ENCODE results near the gene TSPOAP1.

The TSPOAP1 gene

DNA sequence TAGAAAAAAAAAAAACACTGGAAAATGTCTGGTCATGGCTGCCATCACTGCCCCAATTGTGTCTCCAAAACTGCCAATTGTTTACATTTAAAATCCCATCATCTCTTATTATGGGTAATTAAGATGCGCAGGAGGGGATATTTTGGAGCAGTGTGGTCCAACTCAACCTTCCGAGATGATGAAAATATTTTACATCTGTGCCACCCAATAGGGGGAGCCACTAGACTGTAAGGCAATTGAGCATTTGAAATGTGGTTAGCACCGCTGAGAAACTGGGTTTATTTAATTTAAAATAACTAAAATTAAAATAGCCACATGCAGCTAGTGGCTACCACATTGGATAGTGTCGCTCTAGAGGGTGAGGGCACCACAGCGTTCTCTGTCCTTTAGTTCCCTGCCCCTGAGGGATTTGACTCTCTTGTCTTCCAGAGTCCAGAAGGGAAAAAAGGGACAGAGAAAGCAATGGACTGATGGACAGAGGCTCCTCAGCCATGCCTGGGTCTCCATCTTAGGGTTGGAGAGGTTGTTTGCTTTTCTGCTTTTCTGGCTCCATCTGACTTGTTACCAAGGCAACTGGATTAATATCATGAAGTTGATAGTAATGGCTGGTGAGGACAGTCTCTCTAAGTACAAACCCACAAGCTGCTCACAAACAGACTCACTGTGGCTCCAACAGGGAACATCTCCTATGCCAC is 51.3 kb downstream of the TSPOAP1 start:
- no peak for DNase-seq (ENCODE audit: low read depth in 2 of 2)

- DNase-seq (ENCODE audit: low read depth in 2 of 2), result no peak
Measured at GRCh38 chr17:58276423-58276822, 52.2 kb downstream of the TSPOAP1 start.

DNA sequence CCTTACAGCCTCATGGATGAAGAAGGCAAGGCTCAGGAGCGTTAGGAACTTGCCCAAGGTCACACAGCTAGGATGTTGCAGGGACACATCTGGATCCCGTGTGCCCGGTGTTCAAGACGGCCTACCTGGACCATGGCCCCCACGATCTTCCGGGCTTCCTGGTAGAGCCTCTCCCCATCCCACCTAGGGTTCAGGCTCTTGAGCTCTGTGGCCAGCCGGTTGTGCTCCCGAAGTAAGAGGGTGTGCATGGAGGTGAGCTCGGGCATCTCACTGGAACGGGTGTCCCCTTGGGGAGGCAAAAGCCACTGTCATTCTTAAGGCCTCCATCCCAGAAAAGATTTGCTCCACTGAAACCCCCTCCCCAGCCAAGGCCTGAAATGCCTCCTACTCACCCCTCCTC is 53.2 kb downstream of the TSPOAP1 start:
- DNase-seq (ENCODE audit: low read depth in 2 of 2), result no peak

- DNase-seq (ENCODE audit: low read depth in 2 of 2), result no peak
Measured at GRCh38 chr17:58273453-58274104, 55.0 kb downstream of the TSPOAP1 start.

DNA sequence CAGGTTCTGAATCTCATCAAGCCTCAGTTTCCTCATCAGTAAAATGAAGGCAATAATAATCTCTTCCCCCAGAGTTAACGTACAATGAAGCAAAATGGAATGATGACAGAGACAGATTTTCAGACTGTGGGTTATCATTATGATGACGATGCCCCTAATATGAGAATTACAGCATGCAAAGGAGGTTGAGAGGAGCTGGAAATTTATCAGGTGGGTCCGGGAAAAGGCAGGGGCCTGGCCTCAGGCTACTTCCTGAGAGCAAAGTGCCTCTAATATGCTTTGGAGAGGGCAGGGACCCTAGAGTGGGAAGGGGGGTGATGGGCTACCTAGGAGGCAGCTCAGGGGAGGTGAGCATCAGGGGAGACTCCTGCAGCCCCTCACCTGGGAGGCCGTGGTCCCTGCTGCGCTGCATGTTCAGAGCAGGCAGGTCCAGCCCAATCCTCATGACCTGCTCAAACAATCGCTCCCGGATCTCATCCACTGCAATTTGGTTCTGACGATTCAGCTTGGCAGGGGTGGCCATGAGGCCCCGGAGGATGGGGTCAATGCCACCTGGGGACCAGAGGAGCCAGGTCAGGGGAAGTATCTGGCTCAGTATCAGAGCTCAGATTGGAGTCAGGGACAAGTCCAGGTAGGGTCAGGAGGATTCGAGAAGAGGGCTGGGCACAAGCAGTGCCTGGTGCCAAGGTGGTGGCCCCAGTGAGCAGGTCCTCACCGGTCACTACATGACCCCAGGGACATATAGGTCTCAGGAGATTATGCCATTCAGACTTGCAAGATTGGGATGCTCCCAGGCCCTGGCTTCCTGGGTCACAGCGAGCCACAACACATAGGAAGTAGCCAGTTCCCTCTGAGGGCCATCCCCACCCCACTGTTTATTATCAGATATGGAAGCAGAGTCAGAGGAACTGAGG is 56.0 kb downstream of the TSPOAP1 start:
- DNase-seq (ENCODE audit: low read depth in 2 of 2), result no peak

DNA sequence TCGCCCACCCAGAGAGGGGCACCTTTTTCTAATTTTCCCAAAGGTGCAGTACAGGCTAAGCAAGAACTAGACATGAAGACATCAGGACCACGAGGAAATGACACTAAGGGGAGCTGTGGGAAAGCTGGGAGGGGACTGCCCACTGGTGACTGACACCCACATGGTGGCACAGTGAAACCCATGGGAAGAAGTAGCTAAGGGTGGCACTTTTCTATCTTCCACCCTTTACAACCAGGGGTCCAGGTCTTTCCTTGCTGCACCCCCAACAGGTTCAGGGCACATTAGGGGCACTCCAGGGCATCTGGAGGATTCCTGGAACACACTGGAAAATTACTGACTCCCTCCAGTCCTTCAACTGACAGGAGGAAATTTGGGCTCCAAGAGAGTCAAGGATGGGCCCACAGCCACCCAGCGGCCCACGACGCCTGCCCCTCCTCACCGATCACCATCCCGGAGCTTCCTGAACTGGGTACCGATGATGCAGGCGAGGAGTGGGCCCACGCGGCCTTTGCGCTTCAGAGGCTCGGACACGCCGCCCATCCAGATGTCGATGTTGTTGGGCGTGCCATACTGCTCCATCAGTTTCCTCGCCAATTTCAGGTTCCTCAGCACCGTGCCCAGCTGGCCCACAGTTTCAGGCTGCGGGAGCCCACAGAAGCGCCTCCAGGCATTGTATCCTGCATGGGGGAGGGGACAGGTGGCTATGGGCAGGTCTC is 57.2 kb downstream of the TSPOAP1 start:
- no peak for DNase-seq (ENCODE audit: low read depth in 2 of 2)

DNA sequence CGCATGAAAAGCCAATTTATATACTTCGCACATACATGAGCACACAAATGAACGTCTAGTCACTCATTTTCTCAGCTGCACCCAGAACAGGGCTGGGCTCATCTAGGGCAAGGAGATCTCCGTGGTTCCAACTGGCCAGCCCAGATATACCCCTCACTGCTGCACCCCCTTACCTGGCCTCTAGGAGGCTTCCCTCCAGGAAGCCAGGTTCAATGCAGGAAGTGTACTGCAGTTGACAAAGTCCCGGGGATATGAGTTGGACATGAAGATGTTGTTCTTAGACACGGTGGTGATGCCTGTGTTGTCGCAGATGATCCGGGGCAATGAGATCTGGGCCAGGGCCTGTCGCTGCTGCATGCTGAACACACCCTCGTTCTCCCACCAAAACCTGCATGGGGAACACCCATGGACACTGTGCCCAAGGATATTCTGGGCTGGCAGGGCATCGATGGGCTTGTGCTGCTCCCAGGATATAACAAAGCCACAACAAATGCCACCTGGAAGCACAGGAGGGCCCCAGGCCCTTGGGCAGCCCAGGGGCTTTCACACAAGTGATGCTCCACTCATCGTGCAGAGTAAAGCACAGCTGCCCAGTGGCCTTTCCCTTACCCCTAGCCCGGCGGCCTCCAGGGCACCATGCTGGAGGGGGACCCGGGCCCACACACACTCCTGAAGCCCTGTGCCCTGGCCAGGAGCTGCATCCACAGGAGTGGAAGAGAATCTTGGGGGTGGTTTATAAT is 57.9 kb downstream of the TSPOAP1 start:
- no peak for DNase-seq (ENCODE audit: low read depth in 2 of 2)

GRCh38 chr17:58269557-58270291 is 58.9 kb downstream of the TSPOAP1 start:
- DNase-seq (ENCODE audit: low read depth in 2 of 2), result no peak

- DNase-seq (ENCODE audit: low read depth in 2 of 2), result no peak
Measured at GRCh38 chr17:58268774-58269556, 59.6 kb downstream of the TSPOAP1 start.

DNA sequence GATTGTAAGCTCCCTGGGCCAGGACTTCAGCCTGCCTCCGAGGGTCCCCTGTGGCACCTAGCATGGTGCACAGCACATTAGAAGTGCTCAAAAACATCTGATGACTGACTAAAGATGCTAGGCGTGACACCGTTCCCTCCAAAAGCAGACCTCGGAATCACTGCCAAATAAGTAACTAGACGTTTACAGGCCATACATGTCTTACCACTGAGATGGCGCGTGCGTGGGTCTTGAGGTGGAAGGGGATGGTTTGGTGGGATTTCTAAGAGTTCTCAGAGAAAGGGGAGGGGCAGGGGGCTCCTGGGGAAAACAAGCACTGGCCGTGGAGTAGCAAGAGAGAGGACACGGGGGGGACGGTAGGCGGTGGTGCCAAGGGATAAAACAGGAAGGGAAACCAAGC is 60.3 kb downstream of the TSPOAP1 start:
- no peak for DNase-seq (ENCODE audit: low read depth in 2 of 2)

- no peak for DNase-seq (ENCODE audit: low read depth in 2 of 2)
Measured at GRCh38 chr17:58267347-58268324, 61.0 kb downstream of the TSPOAP1 start.

DNA sequence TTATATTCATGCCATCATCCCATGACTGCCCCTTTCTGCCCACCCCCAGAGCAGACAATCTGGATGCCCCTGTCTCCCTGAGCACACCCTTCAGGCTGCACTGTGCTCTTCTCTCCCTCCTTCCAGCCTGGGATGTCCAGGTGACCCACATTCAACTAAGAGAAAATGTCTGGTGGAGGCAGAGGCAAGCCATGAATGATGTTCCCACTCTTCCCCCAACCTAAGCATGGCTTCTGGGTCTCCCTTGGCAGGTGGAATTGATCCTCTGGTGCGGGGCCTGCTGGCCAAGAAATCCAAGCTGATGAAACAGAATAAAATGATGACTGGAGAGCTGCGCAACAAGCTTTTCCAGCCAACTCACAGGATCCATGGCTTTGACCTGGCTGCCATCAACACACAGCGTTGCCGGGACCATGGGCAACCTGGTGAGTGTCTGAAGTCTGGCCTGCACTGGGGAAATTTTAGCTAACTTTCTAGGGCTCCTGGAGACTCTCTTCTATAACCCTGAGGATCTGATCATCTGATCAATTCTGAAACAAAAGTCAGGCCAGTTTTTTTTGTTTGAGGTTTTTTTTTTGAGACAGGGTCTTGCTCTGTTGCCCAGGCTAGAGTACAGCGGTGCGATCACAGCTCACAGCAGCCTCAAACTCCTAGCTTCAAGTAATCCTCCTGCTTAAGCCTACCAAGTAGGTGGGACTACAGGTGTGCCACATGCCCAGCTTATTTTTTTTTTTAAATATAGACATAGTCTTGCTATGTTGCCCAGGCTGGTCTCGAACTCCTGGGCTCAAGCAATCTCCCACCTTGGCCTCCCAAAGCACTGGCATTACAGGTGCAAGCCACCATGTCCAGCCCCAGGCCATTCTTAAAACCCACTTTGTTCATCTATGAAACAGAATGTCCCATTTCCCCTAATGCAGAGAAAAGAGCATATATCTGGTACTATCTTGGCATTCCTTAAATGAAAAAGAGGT is 62.4 kb downstream of the TSPOAP1 start:
- no peak for DNase-seq (ENCODE audit: low read depth in 2 of 2)

GRCh38 chr17:58265271-58265670 is 63.3 kb downstream of the TSPOAP1 start:
- no peak for DNase-seq (ENCODE audit: low read depth in 2 of 2)

DNA sequence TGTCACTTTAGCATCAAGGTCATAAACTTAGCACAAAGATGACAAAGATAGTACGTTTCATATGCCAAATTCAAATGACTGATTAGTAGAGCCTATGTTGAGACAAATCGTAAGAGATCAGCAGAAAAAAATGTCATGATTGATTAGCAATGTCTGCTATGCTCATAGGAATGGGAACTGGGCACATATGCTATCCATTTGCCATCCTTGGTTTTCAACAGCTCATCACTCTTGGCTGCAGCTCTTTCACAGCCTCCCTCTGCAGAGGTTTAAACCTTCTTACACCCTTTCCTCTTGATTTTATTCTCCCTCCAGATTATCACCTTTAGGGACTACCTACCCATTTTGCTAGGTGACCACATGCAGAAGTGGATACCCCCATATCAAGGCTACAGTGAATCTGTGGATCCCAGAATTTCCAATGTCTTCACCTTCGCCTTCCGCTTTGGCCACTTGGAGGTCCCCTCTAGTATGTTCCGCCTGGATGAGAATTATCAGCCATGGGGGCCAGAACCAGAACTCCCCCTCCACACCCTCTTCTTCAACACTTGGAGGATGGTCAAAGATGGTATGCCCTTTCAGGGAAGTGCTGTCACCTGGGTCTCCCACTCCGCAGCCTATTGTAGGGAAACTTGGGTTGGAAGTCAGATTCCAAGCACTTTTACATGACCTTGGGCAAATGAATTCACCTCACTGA is 64.0 kb downstream of the TSPOAP1 start:
- no peak for DNase-seq (ENCODE audit: low read depth in 2 of 2)

DNA sequence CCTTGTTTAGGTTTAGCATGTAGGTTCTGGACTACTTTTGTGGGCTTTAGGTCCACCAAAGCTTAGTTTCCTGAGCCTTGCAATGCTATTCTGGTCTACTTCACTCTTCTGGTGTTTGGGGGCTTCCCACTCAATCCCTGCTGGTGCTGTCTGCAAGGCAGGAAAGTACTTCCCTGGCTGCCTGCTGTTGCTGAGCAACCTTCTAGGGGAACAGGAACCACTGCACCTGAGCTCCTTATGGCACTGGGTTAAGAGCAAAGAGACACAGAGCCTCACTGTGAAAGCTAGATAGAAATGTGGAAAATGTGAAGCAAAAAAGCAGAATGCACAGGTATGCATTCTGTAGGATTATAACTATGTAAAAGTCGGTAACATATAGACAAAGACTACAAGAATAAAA is 64.8 kb downstream of the TSPOAP1 start:
- no peak for DNase-seq (ENCODE audit: low read depth in 2 of 2)

DNA sequence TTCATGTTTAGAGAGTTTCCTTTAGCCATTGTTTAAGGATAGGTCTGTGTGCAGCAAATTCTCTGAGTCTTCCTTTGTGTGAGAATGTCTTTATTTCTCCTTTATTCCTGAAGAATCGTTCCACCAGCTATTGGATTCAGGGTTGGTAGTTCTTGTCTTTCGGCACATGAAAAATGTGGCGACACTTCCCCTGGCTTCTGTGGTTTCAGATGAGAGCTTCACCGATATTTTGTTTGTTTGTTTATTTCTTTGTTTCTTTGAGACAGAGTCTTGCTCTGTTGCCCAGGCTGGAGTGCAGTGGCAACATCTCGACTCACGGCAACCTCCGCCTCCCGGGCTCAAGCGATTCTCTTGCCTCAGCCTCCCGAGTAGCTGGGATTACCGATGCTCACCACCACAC is 66.4 kb downstream of the TSPOAP1 start:
- DNase-seq (ENCODE audit: low read depth in 2 of 2), result no peak

GRCh38 chr17:58254803-58255202 is 73.8 kb downstream of the TSPOAP1 start:
- DNase-seq (ENCODE audit: low read depth in 2 of 2), result no peak

Data from stimulated activated CD8-positive, alpha-beta memory T cell treated with anti-CD3 and anti-CD28 coated beads, Interleukin-7, amount 100 ng/mL, for 4 hours (primary cell).